Hepatocyte (in vitro differentiated cells): ENCODE measurements around the gene CCDC106. TPM values are rescaled to one million over a fixed set of nuclear protein-coding genes. Genes with fewer than 3 reads are reported as not detected.

Source experiments
- DNase-seq: peaks from one replicate; pipeline ENCODE4 v3.0.0-alpha.2; 2016; ENCODE audit warnings: low spot score
- H2AFZ ChIP-seq: fragments of 200-600 bp; sonication (generic); 2 replicates; pipeline ENCODE4 v1.6.0; 2016; ENCODE audit warnings: antibody characterized with exemption, mild to moderate bottlenecking
- H3K27ac ChIP-seq: fragments of 200-600 bp; sonication (generic); 2 replicates; pipeline ENCODE4 v1.5.1; 2016; ENCODE audit warnings: mild to moderate bottlenecking
- H3K27me3 ChIP-seq: fragments of 200-600 bp; sonication (generic); 2 replicates; pipeline ENCODE4 v1.6.1; 2016
- H3K36me3 ChIP-seq: fragments of 200-600 bp; sonication (generic); replicated peaks from 2 replicates; pipeline ENCODE4 v1.5.1; 2016; ENCODE audit warnings: low read depth; ENCODE audit not compliant: insufficient read depth
- H3K4me1 ChIP-seq: fragments of 200-600 bp; sonication (generic); 2 replicates; pipeline ENCODE4 v1.5.1; 2016; ENCODE audit warnings: mild to moderate bottlenecking, moderate library complexity; ENCODE audit not compliant: insufficient read depth
- H3K4me2 ChIP-seq: fragments of 200-600 bp; sonication (generic); 2 replicates; pipeline ENCODE4 v1.6.0; 2016
- H3K4me3 ChIP-seq: fragments of 200-600 bp; sonication (generic); 2 replicates; pipeline ENCODE4 v1.5.1; 2016; ENCODE audit warnings: mild to moderate bottlenecking
- H3K79me2 ChIP-seq: fragments of 200-600 bp; sonication (generic); 2 replicates; pipeline ENCODE4 v1.6.0; 2017; ENCODE audit warnings: mild to moderate bottlenecking
- H3K9me2 ChIP-seq: fragments of 200-600 bp; sonication (generic); replicated peaks from 2 replicates; pipeline ENCODE4 v1.6.0; 2017; ENCODE audit warnings: mild to moderate bottlenecking; ENCODE audit not compliant: insufficient read depth
- H3K9me3 ChIP-seq: fragments of 200-600 bp; sonication (generic); 2 replicates; pipeline ENCODE4 v1.5.1; 2016; ENCODE audit warnings: low read depth, mild to moderate bottlenecking
- H4K20me1 ChIP-seq: fragments of 200-600 bp; sonication (generic); 2 replicates; pipeline ENCODE4 v1.6.0; 2016; ENCODE audit warnings: mild to moderate bottlenecking; ENCODE audit not compliant: insufficient read depth, poor library complexity, severe bottlenecking
- EZH2 ChIP-seq: fragments of 200-600 bp; sonication (generic); IDR thresholded peaks from 2 replicates; pipeline ENCODE4 v1.6.1; 2016; ENCODE audit warnings: antibody characterized with exemption, mild to moderate bottlenecking, borderline replicate concordance
- EZH2phosphoT487 ChIP-seq: fragments of 200-600 bp; sonication (generic); IDR thresholded peaks from one replicate; pipeline ENCODE4 v1.6.1; 2018; ENCODE audit warnings: antibody characterized with exemption, mild to moderate bottlenecking, low read depth, moderate library complexity; ENCODE audit not compliant: unreplicated experiment, severe bottlenecking
- WGBS: methylation state at CpG from one replicate; pipeline ENCODE4 v1.1.6; 2016; ENCODE audit warnings: low lambda C conversion rate; ENCODE audit errors: missing lambda C conversion rate; 5-methylcytosine and 5-hydroxymethylcytosine counted together
- polyA plus RNA-seq: library from polyadenylated mRNA; unstranded; fragments of >200 nt; fragmentation: Nextera tagmentation; extraction: Ambion mirVana; gene quantifications from 2 replicates; pipeline ENCODE4 v1.2.1, GENCODE V29; 2016
- total RNA-seq: library from RNA; depleted of rRNA; stranded (reverse); fragments of >200 nt; gene quantifications from 2 replicates; pipeline ENCODE4 v1.2.3, GENCODE V29; 2014
- TF ChIP-seq, protein P1 (sequence below): fragments of 200-600 bp; sonication (generic); IDR thresholded peaks from 2 replicates; pipeline ENCODE4 v1.5.1; 2016; ENCODE audit warnings: antibody characterized with exemption, mild to moderate bottlenecking; ENCODE audit not compliant: poor library complexity

Gene CCDC106
- total and polyA plus RNA-seq, 2 experiments from 2014 or later: 18.3 to 31.7 TPM

DNA sequence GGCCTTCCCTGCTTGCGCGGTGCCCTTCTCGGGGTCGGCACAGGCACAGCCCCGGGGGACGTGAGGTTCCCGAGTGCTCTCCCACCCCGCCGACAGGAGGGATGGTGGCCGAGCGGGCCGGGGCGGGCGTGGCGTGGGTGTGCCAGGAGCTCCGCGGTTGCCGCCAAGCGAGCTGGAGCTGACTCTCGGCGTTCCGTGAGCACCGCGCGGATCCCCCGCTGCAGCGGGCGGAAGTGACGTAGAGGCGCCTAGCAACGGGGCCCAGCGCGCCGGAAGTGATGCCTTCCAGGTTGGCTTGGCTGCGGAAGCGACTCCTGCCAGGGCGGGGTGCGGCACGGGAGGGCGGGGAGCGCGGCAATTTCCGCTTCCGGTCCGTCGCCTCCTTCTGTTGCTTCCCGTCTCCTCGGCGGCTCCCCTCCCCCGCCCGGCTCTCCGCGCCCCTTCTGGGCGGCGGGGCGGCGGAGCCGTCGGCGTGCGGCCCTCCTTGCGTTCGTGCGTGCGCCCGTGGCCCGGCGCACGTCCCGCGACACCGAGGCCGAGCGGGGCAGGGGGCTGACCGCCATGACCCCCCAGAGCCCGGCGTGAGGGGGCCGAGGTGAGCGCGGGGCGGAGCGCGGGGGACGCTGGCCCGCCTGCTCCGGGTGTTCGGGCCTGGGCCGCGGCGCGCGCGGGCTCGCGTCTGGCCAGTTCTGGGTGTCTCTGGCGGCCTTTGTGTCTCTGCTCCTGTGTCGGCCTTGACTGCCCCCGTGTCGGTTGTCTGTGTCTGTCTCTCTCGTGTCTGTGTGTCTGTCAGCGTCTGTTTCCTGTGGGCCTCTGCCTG lies 27.0 kb downstream of the CCDC106 start, which contains the start of gene EPN1:
TSS of gene EPN1 (plus strand) at position 386 of the 820 bp plus-strand sequence. CDS start 3,402 bp downstream, outside the sequence.
- WGBS: 2% methylated on average over 38 of the region's 101 CpGs
- peak within 1 kb of the TSS; percentile 67 for H2AFZ ChIP-seq
- peak; percentile 98 for DNase-seq

DNA sequence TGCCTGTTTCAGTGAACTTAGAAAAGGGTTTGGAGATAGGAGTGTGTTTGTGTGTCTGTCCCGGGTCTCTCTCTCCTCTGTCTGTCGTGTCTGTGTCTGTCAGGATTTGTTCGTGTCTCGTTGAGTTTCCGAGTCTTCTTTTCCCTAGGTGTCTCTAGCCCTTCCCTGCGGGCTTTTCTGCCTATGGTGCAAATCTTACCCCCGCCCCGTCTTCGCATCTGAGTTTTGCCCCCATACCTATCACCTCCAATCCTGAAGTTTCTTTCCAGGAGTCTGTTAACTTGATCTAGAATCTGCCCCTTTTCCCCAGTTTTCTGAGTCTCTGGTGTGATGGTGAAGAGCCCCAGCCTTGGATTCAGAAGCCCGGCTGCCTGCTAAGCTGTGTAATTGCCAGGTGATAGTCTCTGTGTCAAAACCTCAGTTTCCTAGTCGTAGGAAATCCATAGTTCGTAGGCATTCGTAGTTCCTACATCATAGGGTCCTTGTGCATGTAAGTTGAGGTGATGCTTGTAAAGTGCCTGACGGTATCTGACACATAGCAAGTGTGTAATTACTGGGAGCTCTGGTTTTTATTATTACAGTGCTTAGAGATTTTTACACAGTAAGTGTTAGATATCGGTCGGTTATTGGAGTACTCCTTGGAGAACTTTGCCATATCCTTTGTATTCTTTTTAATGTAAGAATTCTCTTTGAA lies 27.8 kb downstream of the CCDC106 start:
- no peaks in the 10 kb centered on the region for H3K9me3 ChIP-seq
- H2AFZ ChIP-seq: peak overlapping the region; percentile 67
- H3K27ac ChIP-seq: peak overlapping the region; percentile 90
- peak overlapping the region; percentile 74 for H3K4me3 ChIP-seq
- H4K20me1 ChIP-seq: peaks cover 66% of the 10 kb centered on the region
- H3K4me1 ChIP-seq: peaks cover 27% of the 10 kb centered on the region
- H3K27me3 ChIP-seq: no peaks in the 10 kb centered on the region
- TF ChIP-seq EZH2phosphoT487 (no peak), EZH2 (no peak)
- TF ChIP-seq, protein P1, sequence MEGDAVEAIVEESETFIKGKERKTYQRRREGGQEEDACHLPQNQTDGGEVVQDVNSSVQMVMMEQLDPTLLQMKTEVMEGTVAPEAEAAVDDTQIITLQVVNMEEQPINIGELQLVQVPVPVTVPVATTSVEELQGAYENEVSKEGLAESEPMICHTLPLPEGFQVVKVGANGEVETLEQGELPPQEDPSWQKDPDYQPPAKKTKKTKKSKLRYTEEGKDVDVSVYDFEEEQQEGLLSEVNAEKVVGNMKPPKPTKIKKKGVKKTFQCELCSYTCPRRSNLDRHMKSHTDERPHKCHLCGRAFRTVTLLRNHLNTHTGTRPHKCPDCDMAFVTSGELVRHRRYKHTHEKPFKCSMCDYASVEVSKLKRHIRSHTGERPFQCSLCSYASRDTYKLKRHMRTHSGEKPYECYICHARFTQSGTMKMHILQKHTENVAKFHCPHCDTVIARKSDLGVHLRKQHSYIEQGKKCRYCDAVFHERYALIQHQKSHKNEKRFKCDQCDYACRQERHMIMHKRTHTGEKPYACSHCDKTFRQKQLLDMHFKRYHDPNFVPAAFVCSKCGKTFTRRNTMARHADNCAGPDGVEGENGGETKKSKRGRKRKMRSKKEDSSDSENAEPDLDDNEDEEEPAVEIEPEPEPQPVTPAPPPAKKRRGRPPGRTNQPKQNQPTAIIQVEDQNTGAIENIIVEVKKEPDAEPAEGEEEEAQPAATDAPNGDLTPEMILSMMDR: no peak
- no peak for DNase-seq
- H3K4me2 ChIP-seq: peak overlapping the region; percentile 95
- H3K36me3 ChIP-seq: no peaks in the 10 kb centered on the region
- H3K79me2 ChIP-seq: peaks cover 89% of the 10 kb centered on the region
- WGBS: 23% methylated on average over 16 of the region's 16 CpGs
- H3K9me2 ChIP-seq: no peaks in the 10 kb centered on the region

More for the DNA sequence above, 27.0 kb downstream of the CCDC106 start, which contains the start of gene EPN1:
- peak within 1 kb of the TSS; percentile 74 for H3K4me3 ChIP-seq
- peak within 1 kb of the TSS; percentile 95 for H3K4me2 ChIP-seq
- H3K4me1 ChIP-seq: peaks cover 27% of the 10 kb centered on the region
- no peaks in the 10 kb centered on the region for H3K9me3 ChIP-seq
- no peak for TF ChIP-seq EZH2
- TF ChIP-seq, protein P1: no peak
- TF ChIP-seq EZH2phosphoT487: no peak
- H3K9me2 ChIP-seq: no peaks in the 10 kb centered on the region
- no peaks in the 10 kb centered on the region for H3K27me3 ChIP-seq
- peak within 1 kb of the TSS; percentile 90 for H3K27ac ChIP-seq
- no peaks in the 10 kb centered on the region for H3K36me3 ChIP-seq
- peaks cover 88% of the 10 kb centered on the region for H3K79me2 ChIP-seq
- H4K20me1 ChIP-seq: peaks cover 73% of the 10 kb centered on the region

DNA sequence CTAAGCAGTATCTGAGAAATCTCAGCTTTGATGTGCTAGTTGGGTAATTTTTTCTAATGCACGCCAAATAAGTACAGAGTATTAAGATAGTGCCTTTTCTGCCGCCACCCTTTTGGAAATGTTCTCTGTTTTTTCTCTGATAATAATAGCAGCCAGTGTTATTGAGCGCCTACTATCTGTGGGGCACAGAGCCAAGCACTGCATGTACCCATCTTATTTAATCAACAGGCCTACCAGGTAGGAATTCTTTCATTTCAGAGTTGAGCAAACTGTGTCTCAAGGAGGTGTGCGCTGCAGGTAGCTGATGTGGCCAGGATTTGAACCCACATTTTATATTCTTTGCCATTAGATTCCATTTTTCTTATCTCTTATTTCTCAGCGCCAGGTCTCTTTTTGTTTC lies 28.4 kb downstream of the CCDC106 start:
- no peak for DNase-seq
- 89% methylated on average over 5 of the region's 5 CpGs for WGBS
- Histone ChIP-seq H3K27ac (peak overlapping the region; percentile 90), H3K4me2 (peak overlapping the region; percentile 95), H4K20me1 (peaks cover 65% of the 10 kb centered on the region), H3K4me3 (peak overlapping the region; percentile 74), H3K36me3 (no peaks in the 10 kb centered on the region), H3K9me2 (no peaks in the 10 kb centered on the region), H2AFZ (no peak overlapping the region), H3K79me2 (peaks cover 91% of the 10 kb centered on the region), H3K27me3 (no peaks in the 10 kb centered on the region), H3K9me3 (no peaks in the 10 kb centered on the region), H3K4me1 (peaks cover 27% of the 10 kb centered on the region)
- no peak for TF ChIP-seq EZH2phosphoT487
